Peyer's patch (tissue), 4 donors: Measurements from ENCODE around the gene CD302. TPM values are rescaled to one million over a fixed set of nuclear protein-coding genes. Genes with fewer than 3 reads are reported as not detected.
"Not testable (repeated sequence)": the region's sequence is repeated elsewhere in the genome, so short reads cannot be mapped to it uniquely, and the experiment has no call there.

Source experiments
- DNase-seq, 3 donors: peaks; one replicate each; pipeline ENCODE4 v3.0.0-alpha.2; 2017 to 2019
- H3K27ac ChIP-seq, 4 donors: fragments of 200-600 bp; sonication (generic); one replicate each; pipeline ENCODE4 v1.5.1; 2016 to 2019
- H3K27me3 ChIP-seq, 2 donors: fragments of 200-600 bp; sonication (generic); one replicate each; pipeline ENCODE4 v1.5.1; 2019
- H3K36me3 ChIP-seq, 3 donors: fragments of 200-600 bp; sonication (generic); one replicate each; pipeline ENCODE4 v1.5.1; 2016 to 2019
- H3K4me1 ChIP-seq, 4 donors: fragments of 200-600 bp; sonication (generic); one replicate each; pipeline ENCODE4 v1.5.1; 2016 to 2019
- H3K4me3 ChIP-seq, 4 donors: fragments of 200-600 bp; sonication (generic); 1 replicate in 3 of 4; 2 replicates in 1 of 4; pipeline ENCODE4 v1.5.1; 2016 to 2019; ENCODE audit warnings: mild to moderate bottlenecking in 1 of 4
- H3K9me3 ChIP-seq, 4 donors: fragments of 200-600 bp; sonication (generic); one replicate each; pipeline ENCODE4 v1.5.1; 2016 to 2019; ENCODE audit warnings: mild to moderate bottlenecking in 1 of 4
- POLR2A ChIP-seq, 2 donors: fragments of 450-650 bp; IDR thresholded peaks; one replicate each; pipeline ENCODE4 v1.5.1; 2017; ENCODE audit warnings: antibody characterized with exemption in 2 of 2, mild to moderate bottlenecking in 2 of 2, moderate library complexity in 2 of 2
- total RNA-seq, 4 donors: library from RNA; depleted of rRNA; stranded (reverse); fragments of >200 nt; gene quantifications; one replicate each; pipeline ENCODE4 v1.1.0, GENCODE V29; 2016
- TF ChIP-seq, protein P1 (sequence below), 6 experiments: fragments of 450-650 bp in 4 of 6; fragments of 200-600 bp in 2 of 6; sonication (generic) in 1 of 6; IDR thresholded peaks; one replicate each; pipeline ENCODE4 v1.5.1; 2017 to 2019; ENCODE audit warnings: antibody characterized with exemption in 6 of 6, mild to moderate bottlenecking in 3 of 6, moderate library complexity in 1 of 6

CD302 gene
- total RNA-seq, 4 donors from 2014 or later = 17.9 to 38.0 (median 30.1) TPM

DNA sequence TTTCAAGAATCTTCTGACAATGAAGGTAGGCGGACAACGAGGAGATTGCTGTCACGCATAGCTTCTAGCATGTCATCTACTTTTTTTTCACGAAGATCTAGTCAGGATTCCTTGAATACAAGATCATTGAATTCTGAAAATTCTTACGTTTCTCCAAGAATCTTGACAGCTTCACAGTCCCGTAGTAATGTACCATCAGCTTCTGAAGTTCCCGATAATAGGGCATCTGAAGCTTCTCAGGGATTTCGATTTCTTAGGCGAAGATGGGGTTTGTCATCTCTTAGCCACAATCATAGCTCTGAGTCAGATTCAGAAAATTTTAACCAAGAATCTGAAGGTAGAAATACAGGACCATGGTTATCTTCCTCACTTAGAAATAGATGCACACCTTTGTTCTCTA is 49.9 kb downstream of the CD302 start:
- no peaks in the 10 kb centered on the region for H3K4me1 ChIP-seq
- H3K36me3 ChIP-seq = peaks cover 0 to 65% (median 0%) of the 10 kb centered on the region in 3 donors
- DNase-seq = no peak
- no peaks in the 10 kb centered on the region for H3K9me3 ChIP-seq
- H3K4me3 ChIP-seq = no peak overlapping the region
- TF ChIP-seq, protein P1, sequence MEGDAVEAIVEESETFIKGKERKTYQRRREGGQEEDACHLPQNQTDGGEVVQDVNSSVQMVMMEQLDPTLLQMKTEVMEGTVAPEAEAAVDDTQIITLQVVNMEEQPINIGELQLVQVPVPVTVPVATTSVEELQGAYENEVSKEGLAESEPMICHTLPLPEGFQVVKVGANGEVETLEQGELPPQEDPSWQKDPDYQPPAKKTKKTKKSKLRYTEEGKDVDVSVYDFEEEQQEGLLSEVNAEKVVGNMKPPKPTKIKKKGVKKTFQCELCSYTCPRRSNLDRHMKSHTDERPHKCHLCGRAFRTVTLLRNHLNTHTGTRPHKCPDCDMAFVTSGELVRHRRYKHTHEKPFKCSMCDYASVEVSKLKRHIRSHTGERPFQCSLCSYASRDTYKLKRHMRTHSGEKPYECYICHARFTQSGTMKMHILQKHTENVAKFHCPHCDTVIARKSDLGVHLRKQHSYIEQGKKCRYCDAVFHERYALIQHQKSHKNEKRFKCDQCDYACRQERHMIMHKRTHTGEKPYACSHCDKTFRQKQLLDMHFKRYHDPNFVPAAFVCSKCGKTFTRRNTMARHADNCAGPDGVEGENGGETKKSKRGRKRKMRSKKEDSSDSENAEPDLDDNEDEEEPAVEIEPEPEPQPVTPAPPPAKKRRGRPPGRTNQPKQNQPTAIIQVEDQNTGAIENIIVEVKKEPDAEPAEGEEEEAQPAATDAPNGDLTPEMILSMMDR (IDR thresholded peaks at IDR 0.05) = no peak
- no peak for TF ChIP-seq POLR2A (IDR thresholded peaks at IDR 0.05)
- no peak overlapping the region for H3K27ac ChIP-seq
- no peaks in the 10 kb centered on the region for H3K27me3 ChIP-seq

DNA sequence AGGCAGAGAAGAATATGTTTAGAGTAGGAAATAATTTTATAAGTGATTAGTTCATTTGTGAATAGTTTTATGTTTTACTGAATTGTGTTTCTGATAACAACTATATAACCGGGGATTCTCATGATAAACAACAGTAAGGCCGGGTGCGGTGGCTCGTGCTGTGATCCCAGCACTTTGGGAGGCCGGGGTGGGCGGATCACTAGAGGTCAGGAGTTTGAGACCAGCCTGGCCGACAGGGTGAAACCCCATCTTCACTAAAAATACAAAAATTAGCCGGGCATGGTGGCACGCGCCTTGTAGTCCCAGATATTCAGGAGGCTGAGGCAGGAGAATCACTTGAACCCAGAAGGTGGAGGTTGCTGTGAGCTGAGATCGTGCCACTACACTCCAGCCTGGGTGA is 52.8 kb downstream of the CD302 start:
- not testable (repeated sequence) for DNase-seq, H3K27me3 ChIP-seq, H3K9me3 ChIP-seq, H3K27ac ChIP-seq, H3K4me1 ChIP-seq, H3K4me3 ChIP-seq
- H3K36me3 ChIP-seq = peaks cover 0 to 54% (median 0%) of the 10 kb centered on the region in 3 donors

DNA sequence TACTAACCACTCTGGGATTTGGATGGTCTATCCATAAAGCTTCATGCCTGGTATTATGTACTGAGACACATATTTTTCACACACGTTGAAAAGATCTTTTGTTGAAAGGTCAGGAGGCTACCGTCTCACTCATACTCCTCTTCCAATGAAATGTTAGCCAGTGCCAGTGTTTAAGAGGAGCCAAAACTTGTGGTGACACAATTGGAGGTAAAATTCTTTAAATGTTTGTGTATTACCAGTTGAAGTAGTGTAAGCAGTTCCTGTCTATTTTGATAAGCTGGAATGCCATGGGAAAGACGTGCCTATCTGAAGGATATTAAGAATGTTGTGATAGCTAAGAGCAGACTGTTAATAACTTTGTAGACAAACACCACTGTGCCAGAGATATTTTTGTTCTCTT is 53.6 kb downstream of the CD302 start:
- Histone ChIP-seq H3K27me3 (no peaks in the 10 kb centered on the region), H3K4me1 (no peaks in the 10 kb centered on the region), H3K9me3 (no peaks in the 10 kb centered on the region), H3K27ac (no peak overlapping the region), H3K36me3 (peaks cover 0 to 50% (median 0%) of the 10 kb centered on the region in 3 donors), H3K4me3 (no peak overlapping the region)
- TF ChIP-seq POLR2A (IDR thresholded peaks at IDR 0.05) = no peak
- TF ChIP-seq, protein P1 (IDR thresholded peaks at IDR 0.05) = no peak
- no peak for DNase-seq

DNA sequence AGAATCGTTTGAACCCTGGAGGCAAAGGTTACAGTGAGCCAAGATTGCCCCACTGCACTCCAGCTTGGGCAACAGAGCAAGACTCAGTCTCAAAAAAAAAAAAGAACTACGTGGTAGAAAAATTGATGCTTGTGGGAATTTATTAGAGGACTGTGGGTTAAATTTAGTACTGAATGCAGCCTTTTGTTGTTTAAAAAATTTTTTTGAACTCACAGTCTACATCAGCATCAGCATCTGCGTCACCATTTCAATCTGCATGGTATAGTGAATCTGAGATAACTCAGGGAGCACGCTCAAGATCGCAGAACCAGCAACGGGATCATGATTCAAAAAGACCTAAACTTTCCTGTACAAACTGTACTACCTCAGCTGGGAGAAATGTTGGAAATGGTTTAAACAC is 55.2 kb downstream of the CD302 start:
- no peak for TF ChIP-seq POLR2A (IDR thresholded peaks at IDR 0.05)
- TF ChIP-seq, protein P1 (IDR thresholded peaks at IDR 0.05) = no peak
- H3K36me3 ChIP-seq = peaks cover 0 to 50% (median 0%) of the 10 kb centered on the region in 3 donors
- no peak overlapping the region for H3K27ac ChIP-seq
- no peak overlapping the region for H3K4me3 ChIP-seq
- H3K9me3 ChIP-seq = no peaks in the 10 kb centered on the region
- no peaks in the 10 kb centered on the region for H3K4me1 ChIP-seq
- DNase-seq = no peak
- no peaks in the 10 kb centered on the region for H3K27me3 ChIP-seq

DNA sequence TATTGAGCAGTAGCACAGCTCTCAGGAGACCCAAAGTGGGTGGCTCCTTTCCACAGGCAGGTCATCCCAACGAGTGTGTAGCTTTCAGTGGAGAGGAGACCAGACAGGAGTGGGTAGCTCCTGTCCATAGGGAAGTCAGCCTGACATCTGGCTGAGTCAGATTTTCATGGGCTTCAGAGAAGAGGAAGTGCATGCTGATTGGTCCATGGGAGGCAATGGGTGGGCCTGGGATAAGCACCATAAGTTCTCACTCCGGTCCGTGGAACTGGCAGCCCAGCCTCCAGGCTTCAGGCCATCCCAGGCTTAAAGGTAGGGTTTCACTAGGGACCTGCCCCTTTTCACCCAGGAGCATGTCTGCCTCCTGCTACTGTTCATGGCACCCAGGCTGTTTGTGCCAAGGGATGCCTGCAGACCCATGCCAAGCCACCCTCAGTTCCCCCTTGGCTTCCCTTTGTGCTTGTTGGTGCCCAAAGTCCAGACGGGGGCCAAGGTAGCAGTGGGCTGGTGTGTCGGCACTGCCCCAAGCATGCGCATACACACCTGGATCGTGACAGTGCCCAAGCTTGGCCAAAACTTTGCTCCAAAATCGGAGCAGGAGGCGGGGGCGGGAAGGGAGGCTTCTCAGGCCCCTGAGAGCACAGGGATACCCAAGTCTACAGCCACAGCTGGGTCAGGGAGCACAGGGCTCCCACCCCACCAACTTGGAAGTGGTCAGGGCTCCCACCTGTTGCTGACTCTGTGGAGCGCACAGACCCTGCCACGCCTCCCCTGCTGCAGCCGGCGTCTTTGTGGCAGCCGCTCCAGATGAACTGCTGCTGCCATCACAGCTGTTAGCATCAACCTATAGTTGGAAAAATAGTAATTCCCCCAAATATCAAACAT is 59.3 kb downstream of the CD302 start:
- H3K9me3 ChIP-seq = no peaks in the 10 kb centered on the region
- no peak for DNase-seq
- TF ChIP-seq, protein P1 (IDR thresholded peaks at IDR 0.05) = no peak
- no peak for TF ChIP-seq POLR2A (IDR thresholded peaks at IDR 0.05)
- no peak overlapping the region for H3K4me3 ChIP-seq
- no peaks in the 10 kb centered on the region for H3K4me1 ChIP-seq
- H3K36me3 ChIP-seq = peaks cover 0 to 51% (median 0%) of the 10 kb centered on the region in 3 donors
- H3K27me3 ChIP-seq = no peaks in the 10 kb centered on the region
- H3K27ac ChIP-seq = no peak overlapping the region

DNA sequence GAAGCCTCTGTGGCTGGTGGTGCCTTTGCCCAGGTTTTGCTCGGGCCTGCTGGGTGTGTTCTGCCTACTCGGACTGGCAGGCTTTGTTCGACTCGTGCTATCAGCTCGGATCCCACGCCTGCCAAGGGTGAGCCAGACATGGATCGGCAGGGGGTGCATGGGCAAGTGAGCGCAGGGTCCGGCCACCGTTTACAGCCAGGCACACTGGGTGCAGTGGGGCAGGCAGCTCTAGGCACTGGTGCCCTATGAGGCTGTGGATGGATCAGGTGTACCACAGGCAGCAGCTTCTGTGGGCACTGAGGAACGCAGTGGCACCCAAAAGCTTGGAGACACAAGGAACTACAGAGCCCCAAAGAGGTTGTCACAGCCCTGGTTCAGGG is 60.1 kb downstream of the CD302 start:
- TF ChIP-seq POLR2A (IDR thresholded peaks at IDR 0.05) = no peak
- TF ChIP-seq, protein P1 (IDR thresholded peaks at IDR 0.05) = no peak
- no peak overlapping the region for H3K27ac ChIP-seq
- H3K36me3 ChIP-seq = peaks cover 0 to 49% (median 0%) of the 10 kb centered on the region in 3 donors
- DNase-seq = no peak
- H3K4me3 ChIP-seq = no peak overlapping the region
- no peaks in the 10 kb centered on the region for H3K9me3 ChIP-seq
- no peaks in the 10 kb centered on the region for H3K27me3 ChIP-seq
- no peaks in the 10 kb centered on the region for H3K4me1 ChIP-seq
